ENCODE results near the gene LGMN.
"Not testable (repeated sequence)": the region's sequence is repeated elsewhere in the genome, so short reads cannot be mapped to it uniquely, and the experiment has no call there.

LGMN gene

GRCh38 chr14:92751819-92752218, 3.4 kb upstream of the LGMN start:
- DNase-seq: no peak
- Mint-ChIP-seq H3K27me3 (peaks cover 46% of the 10 kb centered on the region), H3K36me3 (ENCODE audit: low read depth) (no peaks in the 10 kb centered on the region), H3K9me3 (no peaks in the 10 kb centered on the region), H3K27ac (no peak overlapping the region), H3K4me1 (peaks cover 34% of the 10 kb centered on the region), H3K4me3 (no peak overlapping the region)
- no peak for ATAC-seq

GRCh38 chr14:92750994-92751400, 2.6 kb upstream of the LGMN start:
- DNase-seq (no peak), ATAC-seq (no peak)
- H3K27ac Mint-ChIP-seq: no peak overlapping the region
- H3K36me3 Mint-ChIP-seq (ENCODE audit: low read depth): no peaks in the 10 kb centered on the region
- no peaks in the 10 kb centered on the region for H3K9me3 Mint-ChIP-seq
- no peak overlapping the region for H3K4me3 Mint-ChIP-seq
- H3K27me3 Mint-ChIP-seq: peaks cover 52% of the 10 kb centered on the region
- peaks cover 34% of the 10 kb centered on the region for H3K4me1 Mint-ChIP-seq

GRCh38 chr14:92750222-92750728, 1.8 kb upstream of the LGMN start:
- not testable (repeated sequence) for ATAC-seq; H3K27ac Mint-ChIP-seq; H3K9me3 Mint-ChIP-seq; H3K36me3 Mint-ChIP-seq (ENCODE audit: low read depth)
- DNase-seq: peak; percentile 23
- Mint-ChIP-seq H3K4me3 (peak overlapping the region; percentile 66), H3K27me3 (peaks cover 59% of the 10 kb centered on the region), H3K4me1 (peaks cover 34% of the 10 kb centered on the region)

GRCh38 chr14:92747701-92748258, 647 bp downstream of the LGMN start:
- peaks cover 55% of the 10 kb centered on the region for H3K27me3 Mint-ChIP-seq
- peaks cover 34% of the 10 kb centered on the region for H3K4me1 Mint-ChIP-seq
- no peak for DNase-seq
- no peaks in the 10 kb centered on the region for H3K9me3 Mint-ChIP-seq
- peak overlapping the region; percentile 75 for H3K4me3 Mint-ChIP-seq
- peak; percentile 30 for ATAC-seq
- peak overlapping the region; percentile 65 for H3K27ac Mint-ChIP-seq
- no peaks in the 10 kb centered on the region for H3K36me3 Mint-ChIP-seq (ENCODE audit: low read depth)

GRCh38 chr14:92744198-92744597, 4.2 kb downstream of the LGMN start:
- Mint-ChIP-seq H3K27ac (no peak overlapping the region), H3K9me3 (no peaks in the 10 kb centered on the region), H3K36me3 (ENCODE audit: low read depth) (no peaks in the 10 kb centered on the region), H3K4me1 (peaks cover 18% of the 10 kb centered on the region), H3K27me3 (peaks cover 36% of the 10 kb centered on the region), H3K4me3 (no peak overlapping the region)
- ATAC-seq (no peak), DNase-seq (no peak)

GRCh38 chr14:92740440-92740839, 8.0 kb downstream of the LGMN start:
- Mint-ChIP-seq H3K27ac (no peak overlapping the region), H3K36me3 (ENCODE audit: low read depth) (no peaks in the 10 kb centered on the region), H3K27me3 (peaks cover 4% of the 10 kb centered on the region), H3K9me3 (no peaks in the 10 kb centered on the region), H3K4me3 (no peak overlapping the region), H3K4me1 (peaks cover 13% of the 10 kb centered on the region)
- ATAC-seq: no peak
- no peak for DNase-seq

GRCh38 chr14:92737619-92738188, 10.7 kb downstream of the LGMN start:
- Mint-ChIP-seq H3K36me3 (ENCODE audit: low read depth) (no peaks in the 10 kb centered on the region), H3K27ac (no peak overlapping the region), H3K4me3 (no peak overlapping the region), H3K9me3 (no peaks in the 10 kb centered on the region), H3K4me1 (peaks cover 13% of the 10 kb centered on the region), H3K27me3 (peaks cover 3% of the 10 kb centered on the region)
- ATAC-seq (no peak), DNase-seq (no peak)

GRCh38 chr14:92737206-92737605, 11.2 kb downstream of the LGMN start:
- DNase-seq (no peak), ATAC-seq (no peak)
- peaks cover 6% of the 10 kb centered on the region for H3K27me3 Mint-ChIP-seq
- peaks cover 13% of the 10 kb centered on the region for H3K4me1 Mint-ChIP-seq
- no peaks in the 10 kb centered on the region for H3K9me3 Mint-ChIP-seq
- H3K4me3 Mint-ChIP-seq: no peak overlapping the region
- peaks cover 1% of the 10 kb centered on the region for H3K36me3 Mint-ChIP-seq (ENCODE audit: low read depth)
- no peak overlapping the region for H3K27ac Mint-ChIP-seq

GRCh38 chr14:92735344-92735743, 13.1 kb downstream of the LGMN start:
- Mint-ChIP-seq H3K36me3 (ENCODE audit: low read depth) (peaks cover 15% of the 10 kb centered on the region), H3K9me3 (peaks cover 5% of the 10 kb centered on the region), H3K27me3 (peaks cover 14% of the 10 kb centered on the region), H3K4me1 (peaks cover 13% of the 10 kb centered on the region), H3K27ac (no peak overlapping the region), H3K4me3 (no peak overlapping the region)
- no peak for DNase-seq
- no peak for ATAC-seq

GRCh38 chr14:92734618-92735017, 13.8 kb downstream of the LGMN start:
- Mint-ChIP-seq H3K36me3 (ENCODE audit: low read depth) (peaks cover 18% of the 10 kb centered on the region), H3K9me3 (peaks cover 5% of the 10 kb centered on the region), H3K4me1 (peaks cover 20% of the 10 kb centered on the region), H3K4me3 (no peak overlapping the region), H3K27me3 (peaks cover 16% of the 10 kb centered on the region), H3K27ac (no peak overlapping the region)
- DNase-seq: no peak
- ATAC-seq: no peak

GRCh38 chr14:92733007-92733406, 15.4 kb downstream of the LGMN start:
- H3K9me3 Mint-ChIP-seq: peaks cover 5% of the 10 kb centered on the region
- peaks cover 18% of the 10 kb centered on the region for H3K36me3 Mint-ChIP-seq (ENCODE audit: low read depth)
- no peak for DNase-seq
- peaks cover 18% of the 10 kb centered on the region for H3K27me3 Mint-ChIP-seq
- no peak overlapping the region for H3K27ac Mint-ChIP-seq
- no peak for ATAC-seq
- H3K4me1 Mint-ChIP-seq: peaks cover 30% of the 10 kb centered on the region
- no peak overlapping the region for H3K4me3 Mint-ChIP-seq

- DNase-seq (no peak), ATAC-seq (no peak)
- peaks cover 18% of the 10 kb centered on the region for H3K4me1 Mint-ChIP-seq
- peaks cover 5% of the 10 kb centered on the region for H3K9me3 Mint-ChIP-seq
- peaks cover 27% of the 10 kb centered on the region for H3K27me3 Mint-ChIP-seq
- H3K27ac Mint-ChIP-seq: no peak overlapping the region
- no peak overlapping the region for H3K4me3 Mint-ChIP-seq
- peaks cover 20% of the 10 kb centered on the region for H3K36me3 Mint-ChIP-seq (ENCODE audit: low read depth)
Measured at GRCh38 chr14:92731622-92732115, 16.8 kb downstream of the LGMN start.

GRCh38 chr14:92729634-92730358, 18.6 kb downstream of the LGMN start:
- H3K4me1 Mint-ChIP-seq: peaks cover 19% of the 10 kb centered on the region
- peaks cover 5% of the 10 kb centered on the region for H3K9me3 Mint-ChIP-seq
- no peak overlapping the region for H3K4me3 Mint-ChIP-seq
- peaks cover 20% of the 10 kb centered on the region for H3K36me3 Mint-ChIP-seq (ENCODE audit: low read depth)
- peak overlapping the region; percentile 91 for H3K27ac Mint-ChIP-seq
- H3K27me3 Mint-ChIP-seq: peaks cover 26% of the 10 kb centered on the region
- ATAC-seq: peak; percentile 79
- DNase-seq: peak; percentile 44

- H3K27me3 Mint-ChIP-seq: peaks cover 28% of the 10 kb centered on the region
- DNase-seq (peak; percentile 47), ATAC-seq (peak; percentile 83)
- peaks cover 20% of the 10 kb centered on the region for H3K36me3 Mint-ChIP-seq (ENCODE audit: low read depth)
- H3K4me1 Mint-ChIP-seq: peaks cover 19% of the 10 kb centered on the region
- peaks cover 5% of the 10 kb centered on the region for H3K9me3 Mint-ChIP-seq
- no peak overlapping the region for H3K4me3 Mint-ChIP-seq
- H3K27ac Mint-ChIP-seq: peak overlapping the region; percentile 49
Measured at GRCh38 chr14:92728759-92729364, 19.6 kb downstream of the LGMN start.

- DNase-seq (no peak), ATAC-seq (no peak)
- peak overlapping the region; percentile 64 for H3K27ac Mint-ChIP-seq
- H3K9me3 Mint-ChIP-seq: peaks cover 5% of the 10 kb centered on the region
- H3K4me1 Mint-ChIP-seq: peaks cover 19% of the 10 kb centered on the region
- no peak overlapping the region for H3K4me3 Mint-ChIP-seq
- H3K36me3 Mint-ChIP-seq (ENCODE audit: low read depth): peaks cover 16% of the 10 kb centered on the region
- H3K27me3 Mint-ChIP-seq: peaks cover 22% of the 10 kb centered on the region
Measured at GRCh38 chr14:92726933-92727262, 21.5 kb downstream of the LGMN start.

Data from activated naive CD8-positive, alpha-beta T cell treated with anti-CD3 and anti-CD28 coated beads, Interleukin-2, amount 50 U/mL, for 24 hours (primary cell).